Measurements from ENCODE around the gene LHX8. TPM values are rescaled to one million over a fixed set of nuclear protein-coding genes. Genes with fewer than 3 reads are reported as not detected.

The LHX8 gene
- total and polyA plus RNA-seq, 10 of the 15 experiments (the other 5 are each of a cell fraction or from before 2014, with no cell fraction given) = not detected

- TF ChIP-seq MAX (IDR thresholded peaks at IDR 0.05; ENCODE audit: low read depth, low read length) (no peak), CEBPZ (IDR thresholded peaks at IDR 0.05; ENCODE audit: low read depth, low read length) (no peak), ZBED1 (IDR thresholded peaks at IDR 0.05; ENCODE audit: borderline replicate concordance) (no peak)
Observed at GRCh38 chr1:75188892-75189291, 54.7 kb downstream of the LHX8 start (continued).

GRCh38 chr1:75198163-75198562, 64.0 kb downstream of the LHX8 start:
- ChIA-PET POLR2A (no interaction called here), CTCF (interaction anchor here (2.1 kb wide), 1 partner anchor 422 kb away, joined by 6 read pairs; no protein-coding TSS in a partner anchor), RAD21 (ENCODE audit: unreplicated experiment) (no interaction called here), SMC1A (ENCODE audit: uncharacterized antibody, unreplicated experiment) (interaction anchor here (1.3 kb wide), 1 partner anchor 426 kb away, joined by 5 read pairs; no protein-coding TSS in a partner anchor)
- no TSS peak for BruUV-seq (replicated peaks)
- ATAC-seq = no peak
- Histone ChIP-seq H2AFZ (ENCODE audit: control insufficient read depth, low read depth, low read length) (no peak overlapping the region), H3K27ac (ENCODE audit: control insufficient read depth, insufficient read depth) (no peak overlapping the region), H3K79me2 (ENCODE audit: control insufficient read depth, insufficient read depth, low read length) (no peaks in the 10 kb centered on the region), H3K4me2 (ENCODE audit: control insufficient read depth, insufficient read depth) (no peak overlapping the region), H3K9ac (ENCODE audit: control insufficient read depth, insufficient read depth, low read length) (no peak overlapping the region), H4K20me1 (ENCODE audit: control insufficient read depth, insufficient read depth) (no peaks in the 10 kb centered on the region), H3K4me1 (ENCODE audit: control insufficient read depth, insufficient read depth, low read length) (no peaks in the 10 kb centered on the region), H3K9me3 (replicated peaks; ENCODE audit: control insufficient read depth, insufficient read depth, low read length) (no peaks in the 10 kb centered on the region), H3K4me3 (no peak overlapping the region), H3K27me3 (replicated peaks in 1 of 2; ENCODE audit: control insufficient read depth in 2 of 2, insufficient read depth in 2 of 2, low read length in 1 of 2) (no peaks in the 10 kb centered on the region; a peak in 1 of 4 replicates), H3K36me3 (ENCODE audit: control insufficient read depth in 2 of 2, insufficient read depth in 2 of 2, low read length in 1 of 2) (no peaks in the 10 kb centered on the region)
- no peak for DNase-seq (ENCODE audit: low read depth, low spot score)
- intact Hi-C loops (cut with micrococcal nuclease; ENCODE audit: unreplicated experiment) (no loop called here), in situ Hi-C loops (cut with MboI) (no loop called here)
- WGBS (ENCODE audit: insufficient coverage, insufficient replicate concordance, low lambda C conversion rate, missing lambda C conversion rate) = 0% methylated on average over 1 of the region's 1 CpG
- no peak for FAIRE-seq
- no peak for TF ChIP-seq ETV6 (conservative IDR thresholded peaks at IDR 0.05 in 1 of 2, IDR thresholded peaks at IDR 0.05 in 1 of 2; ENCODE audit: borderline replicate concordance in 1 of 2, low read depth in 1 of 2)
